ENCODE results near the gene SCD.
A peak's percentile ranks its signal among the peaks of the same experiment; 100 is the strongest.
"Not testable (repeated sequence)": the region's sequence is repeated elsewhere in the genome, so short reads cannot be mapped to it uniquely, and the experiment has no call there.

SCD gene

GRCh38 chr10:100346765-100347567 is at the start of gene SCD:
Gene SCD (plus strand): TSS chr10:100347233. CDS start chr10:100347505, 272 bp downstream.
- Mint-ChIP-seq H3K4me3 (peak within 1 kb of the TSS; percentile 99), H3K27me3 (no peaks in the 10 kb centered on the region), H3K9me3 (no peaks in the 10 kb centered on the region), H3K4me1 (peaks cover 68% of the 10 kb centered on the region), H3K27ac (peak within 1 kb of the TSS; percentile 80), H3K36me3 (peaks cover 46% of the 10 kb centered on the region)
- peak; percentile 95 for DNase-seq
- CTCF ChIA-PET, result interaction anchor here (0.7 to 16.8 kb wide), 9 partner anchors 8 to 187 kb away, joined by 3 to 218 read pairs (median 5); no protein-coding TSS in a partner anchor

- no peak for DNase-seq
- Mint-ChIP-seq H3K27ac (no peak overlapping the region), H3K9me3 (no peaks in the 10 kb centered on the region), H3K4me3 (no peak overlapping the region), H3K27me3 (peaks cover 71% of the 10 kb centered on the region), H3K36me3 (no peaks in the 10 kb centered on the region), H3K4me1 (no peaks in the 10 kb centered on the region)
- CTCF ChIA-PET, result interaction anchor here (1.5 kb wide), 1 partner anchor 9 kb away, joined by 3 read pairs; no protein-coding TSS in a partner anchor
Observed at GRCh38 chr10:100297242-100297641, 49.8 kb upstream of the SCD start.

GRCh38 chr10:100301123-100301522 is 45.9 kb upstream of the SCD start:
- H3K4me1 Mint-ChIP-seq, H3K4me3 Mint-ChIP-seq, H3K36me3 Mint-ChIP-seq, H3K27ac Mint-ChIP-seq, H3K9me3 Mint-ChIP-seq, CTCF ChIA-PET, DNase-seq: not testable (repeated sequence)
- peaks cover 66% of the 10 kb centered on the region for H3K27me3 Mint-ChIP-seq

GRCh38 chr10:100303724-100304319 is 43.2 kb upstream of the SCD start:
- Mint-ChIP-seq H3K9me3 (no peaks in the 10 kb centered on the region), H3K27me3 (peaks cover 69% of the 10 kb centered on the region), H3K4me3 (no peak overlapping the region), H3K27ac (no peak overlapping the region), H3K4me1 (no peaks in the 10 kb centered on the region), H3K36me3 (no peaks in the 10 kb centered on the region)
- CTCF ChIA-PET, result interaction anchor here (0.6 to 2.5 kb wide), 10 partner anchors 8 to 262 kb away, joined by 3 to 16 read pairs (median 4); no protein-coding TSS in a partner anchor
- no peak for DNase-seq

GRCh38 chr10:100304414-100304813 is 42.6 kb upstream of the SCD start:
- no peaks in the 10 kb centered on the region for H3K36me3 Mint-ChIP-seq
- H3K4me3 Mint-ChIP-seq, result no peak overlapping the region
- H3K27me3 Mint-ChIP-seq, result peaks cover 70% of the 10 kb centered on the region
- H3K4me1 Mint-ChIP-seq, result no peaks in the 10 kb centered on the region
- CTCF ChIA-PET, result interaction anchor here (1.0 to 2.5 kb wide), 4 partner anchors 34 to 214 kb away, joined by 3 to 16 read pairs (median 7); no protein-coding TSS in a partner anchor
- DNase-seq, result no peak
- H3K27ac Mint-ChIP-seq, result no peak overlapping the region
- H3K9me3 Mint-ChIP-seq, result no peaks in the 10 kb centered on the region

GRCh38 chr10:100306861-100307260 is 40.2 kb upstream of the SCD start:
- DNase-seq, result no peak
- Mint-ChIP-seq H3K27me3 (peaks cover 72% of the 10 kb centered on the region), H3K9me3 (no peaks in the 10 kb centered on the region), H3K4me1 (no peaks in the 10 kb centered on the region), H3K4me3 (no peak overlapping the region), H3K27ac (no peak overlapping the region), H3K36me3 (no peaks in the 10 kb centered on the region)
- CTCF ChIA-PET, result no interaction called here

- Mint-ChIP-seq H3K4me3 (no peak overlapping the region), H3K9me3 (no peaks in the 10 kb centered on the region), H3K4me1 (no peaks in the 10 kb centered on the region), H3K27ac (no peak overlapping the region), H3K36me3 (no peaks in the 10 kb centered on the region), H3K27me3 (peaks cover 77% of the 10 kb centered on the region)
- CTCF ChIA-PET, result no interaction called here
- DNase-seq, result no peak
Observed at GRCh38 chr10:100307684-100308083, 39.3 kb upstream of the SCD start.

GRCh38 chr10:100311298-100311697 is 35.7 kb upstream of the SCD start:
- H3K4me3 Mint-ChIP-seq, result no peak overlapping the region
- H3K27ac Mint-ChIP-seq, result no peak overlapping the region
- no peaks in the 10 kb centered on the region for H3K36me3 Mint-ChIP-seq
- no peaks in the 10 kb centered on the region for H3K4me1 Mint-ChIP-seq
- H3K27me3 Mint-ChIP-seq, result peaks cover 75% of the 10 kb centered on the region
- CTCF ChIA-PET, result interaction anchor here (0.7 to 1.7 kb wide), 3 partner anchors 8 to 123 kb away, joined by 3 to 5 read pairs (median 4); no protein-coding TSS in a partner anchor
- no peaks in the 10 kb centered on the region for H3K9me3 Mint-ChIP-seq
- DNase-seq, result no peak

- no peak for DNase-seq
- Mint-ChIP-seq H3K36me3 (no peaks in the 10 kb centered on the region), H3K9me3 (no peaks in the 10 kb centered on the region), H3K27me3 (peaks cover 59% of the 10 kb centered on the region), H3K4me1 (no peaks in the 10 kb centered on the region), H3K4me3 (no peak overlapping the region), H3K27ac (no peak overlapping the region)
- CTCF ChIA-PET, result no interaction called here
Observed at GRCh38 chr10:100315615-100316014, 31.4 kb upstream of the SCD start.

- H3K36me3 Mint-ChIP-seq, result no peaks in the 10 kb centered on the region
- DNase-seq, result no peak
- H3K4me3 Mint-ChIP-seq, result no peak overlapping the region
- H3K27me3 Mint-ChIP-seq, result peaks cover 44% of the 10 kb centered on the region
- H3K27ac Mint-ChIP-seq, result no peak overlapping the region
- H3K9me3 Mint-ChIP-seq, result no peaks in the 10 kb centered on the region
- no peaks in the 10 kb centered on the region for H3K4me1 Mint-ChIP-seq
- CTCF ChIA-PET, result no interaction called here
Observed at GRCh38 chr10:100318207-100318606, 28.8 kb upstream of the SCD start.

GRCh38 chr10:100319707-100320402 is 27.2 kb upstream of the SCD start:
- CTCF ChIA-PET, result no interaction called here
- H3K27me3 Mint-ChIP-seq, result peaks cover 31% of the 10 kb centered on the region
- no peak for DNase-seq
- no peaks in the 10 kb centered on the region for H3K9me3 Mint-ChIP-seq
- H3K27ac Mint-ChIP-seq, result no peak overlapping the region
- no peak overlapping the region for H3K4me3 Mint-ChIP-seq
- H3K4me1 Mint-ChIP-seq, result no peaks in the 10 kb centered on the region
- H3K36me3 Mint-ChIP-seq, result no peaks in the 10 kb centered on the region

- Mint-ChIP-seq H3K9me3 (no peaks in the 10 kb centered on the region), H3K36me3 (no peaks in the 10 kb centered on the region), H3K27me3 (peaks cover 18% of the 10 kb centered on the region), H3K4me1 (peaks cover 19% of the 10 kb centered on the region), H3K27ac (no peak overlapping the region), H3K4me3 (no peak overlapping the region)
- CTCF ChIA-PET, result interaction anchor here (1.3 to 3.2 kb wide), 2 partner anchors 16 to 108 kb away, joined by 5 to 13 read pairs; no protein-coding TSS in a partner anchor
- DNase-seq, result no peak
Observed at GRCh38 chr10:100325158-100325557, 21.9 kb upstream of the SCD start.

GRCh38 chr10:100327007-100327717 is 19.9 kb upstream of the SCD start:
- H3K4me3 Mint-ChIP-seq, result no peak overlapping the region

GRCh38 chr10:100327718-100328009 is 19.4 kb upstream of the SCD start:
- H3K4me3 Mint-ChIP-seq, result no peak overlapping the region
- CTCF ChIA-PET, result interaction anchor here (0.9 to 3.2 kb wide), 7 partner anchors 10 to 191 kb away, joined by 3 to 14 read pairs (median 3); no protein-coding TSS in a partner anchor
- H3K36me3 Mint-ChIP-seq, result no peaks in the 10 kb centered on the region
- peaks cover 19% of the 10 kb centered on the region for H3K4me1 Mint-ChIP-seq
- H3K27me3 Mint-ChIP-seq, result peaks cover 31% of the 10 kb centered on the region
- H3K27ac Mint-ChIP-seq, result no peak overlapping the region
- no peaks in the 10 kb centered on the region for H3K9me3 Mint-ChIP-seq
- DNase-seq, result no peak

More at GRCh38 chr10:100327007-100327717, 19.9 kb upstream of the SCD start:
- CTCF ChIA-PET, result interaction anchor here (0.9 to 3.2 kb wide), 7 partner anchors 11 to 191 kb away, joined by 3 to 14 read pairs (median 4); no protein-coding TSS in a partner anchor
- Mint-ChIP-seq H3K9me3 (no peaks in the 10 kb centered on the region), H3K4me1 (peaks cover 19% of the 10 kb centered on the region), H3K27me3 (peaks cover 30% of the 10 kb centered on the region), H3K36me3 (no peaks in the 10 kb centered on the region), H3K27ac (peak overlapping the region; percentile 7)
- DNase-seq, result peak; percentile 57

Data from activated naive CD4-positive, alpha-beta T cell treated with anti-CD3 and anti-CD28 coated beads, Interleukin-2, amount 10 ng/mL, durations not matched to agents 7 days and 5 days (primary cell).